GM19193 (cell line): Measurements from ENCODE around the gene SARNP.

Experiments used
- POLR2A ChIP-seq: IDR thresholded peaks from 4 replicates; pipeline ENCODE4 v1.6.1; 2011; ENCODE audit not compliant: insufficient read depth, insufficient read length; ENCODE audit errors: extremely low read depth

The SARNP gene

GRCh38 chr12:55817345-55818139, at the start of gene SARNP, which contains the start of gene ORMDL2:
Gene SARNP, minus strand, starts transcription at chr12:55817724. Its CDS starts 23 bp downstream, at chr12:55817701.
Gene ORMDL2, plus strand, starts transcription at chr12:55818041. Its CDS starts 959 bp downstream, at chr12:55819000.
- peak; percentile 86 for TF ChIP-seq POLR2A

GRCh38 chr12:55865327-55865726, 47.8 kb upstream of the SARNP start:
- TF ChIP-seq POLR2A: no peak

- TF ChIP-seq POLR2A: no peak
Observed at GRCh38 chr12:55862286-55862685, 44.8 kb upstream of the SARNP start.

- no peak for TF ChIP-seq POLR2A
Observed at GRCh38 chr12:55861871-55862270, 44.3 kb upstream of the SARNP start.

GRCh38 chr12:55861396-55861795, 43.9 kb upstream of the SARNP start:
- no peak for TF ChIP-seq POLR2A

- TF ChIP-seq POLR2A: no peak
Observed at GRCh38 chr12:55852740-55853139, 35.2 kb upstream of the SARNP start.

- TF ChIP-seq POLR2A: no peak
Observed at GRCh38 chr12:55850893-55851292, 33.4 kb upstream of the SARNP start.

GRCh38 chr12:55850401-55850800, 32.9 kb upstream of the SARNP start:
- no peak for TF ChIP-seq POLR2A

GRCh38 chr12:55849616-55850343, 32.3 kb upstream of the SARNP start:
- no peak for TF ChIP-seq POLR2A

GRCh38 chr12:55847603-55848291, 30.2 kb upstream of the SARNP start:
- no peak for TF ChIP-seq POLR2A

GRCh38 chr12:55847033-55847432, 29.5 kb upstream of the SARNP start:
- no peak for TF ChIP-seq POLR2A

- no peak for TF ChIP-seq POLR2A
Observed at GRCh38 chr12:55845785-55846496, 28.4 kb upstream of the SARNP start.

- no peak for TF ChIP-seq POLR2A
Observed at GRCh38 chr12:55845361-55845760, 27.8 kb upstream of the SARNP start.

- TF ChIP-seq POLR2A: no peak
Observed at GRCh38 chr12:55844961-55845360, 27.4 kb upstream of the SARNP start.

- TF ChIP-seq POLR2A: no peak
Observed at GRCh38 chr12:55843431-55843830, 25.9 kb upstream of the SARNP start.
